GM23338 (cell line): ENCODE data around the gene EDN1. TPM values are rescaled to one million over a fixed set of nuclear protein-coding genes. Genes with fewer than 3 reads are reported as not detected.

Experiments used
- ATAC-seq: fragments of 200-7000 bp; cut with Tn5 transposase; 3 replicates; pipeline ENCODE4 v1.9.1; 2020
- DNase-seq: peaks from one replicate; pipeline ENCODE4 v3.0.0-alpha.2; 2015; ENCODE audit warnings: low spot score
- H2AFZ ChIP-seq: fragments of 200-600 bp; sonication (generic); 2 replicates; pipeline ENCODE4 v1.8.0; 2016; ENCODE audit warnings: antibody characterized with exemption, mild to moderate bottlenecking, moderate library complexity
- H3F3A ChIP-seq: fragments of 200-600 bp; sonication (generic); replicated peaks from 2 replicates; pipeline ENCODE4 v1.8.0; 2017; ENCODE audit warnings: antibody characterized with exemption, mixed run types, low read depth
- H3K27ac ChIP-seq: fragments of 200-600 bp; sonication (generic); 2 replicates; pipeline ENCODE4 v1.6.1; 2016; ENCODE audit warnings: low read depth
- H3K27me3 ChIP-seq: fragments of 200-600 bp; sonication (generic); 2 replicates; pipeline ENCODE4 v1.8.0; 2016; ENCODE audit warnings: mild to moderate bottlenecking, mixed run types, moderate library complexity; ENCODE audit not compliant: insufficient read depth
- H3K36me3 ChIP-seq: fragments of 200-600 bp; sonication (generic); 2 replicates; pipeline ENCODE4 v1.8.0; 2016; ENCODE audit warnings: mild to moderate bottlenecking; ENCODE audit not compliant: insufficient read depth
- H3K4me1 ChIP-seq: fragments of 200-600 bp; sonication (generic); 2 replicates; pipeline ENCODE4 v1.8.0; 2016; ENCODE audit warnings: mild to moderate bottlenecking, moderate library complexity; ENCODE audit not compliant: insufficient read depth
- H3K4me2 ChIP-seq: fragments of 200-600 bp; sonication (generic); 2 replicates; pipeline ENCODE4 v1.7.1; 2017; ENCODE audit warnings: mixed run types
- H3K4me3 ChIP-seq: fragments of 200-600 bp; sonication (generic); 2 replicates; pipeline ENCODE4 v1.6.1; 2016; ENCODE audit warnings: mixed run types
- H3K79me2 ChIP-seq: fragments of 200-600 bp; sonication (generic); replicated peaks from 2 replicates; pipeline ENCODE4 v1.8.0; 2017; ENCODE audit warnings: mild to moderate bottlenecking; ENCODE audit not compliant: insufficient read depth
- H3K9me2 ChIP-seq: fragments of 200-600 bp; sonication (generic); 2 replicates; pipeline ENCODE4 v1.8.0; 2017; ENCODE audit not compliant: insufficient read depth
- H4K20me1 ChIP-seq: fragments of 200-600 bp; sonication (generic); replicated peaks from 2 replicates; pipeline ENCODE4 v1.8.0; 2017; ENCODE audit warnings: mild to moderate bottlenecking; ENCODE audit not compliant: insufficient read depth
- H3K27ac Mint-ChIP-seq: 2 replicates; pipeline ENCODE4 v1.8.0; 2020; ENCODE audit warnings: inconsistent platforms, mild to moderate bottlenecking, moderate library complexity, mixed read lengths
- H3K27me3 Mint-ChIP-seq: 3 replicates; pipeline ENCODE4 v1.8.0; 2022; ENCODE audit warnings: low read depth, mild to moderate bottlenecking, moderate library complexity, mixed read lengths, inconsistent platforms; ENCODE audit not compliant: insufficient read depth, poor library complexity
- H3K36me3 Mint-ChIP-seq: 3 replicates; pipeline ENCODE4 v1.8.0; 2021; ENCODE audit warnings: low read depth, mild to moderate bottlenecking, inconsistent platforms, moderate library complexity, mixed read lengths
- H3K4me1 Mint-ChIP-seq: 3 replicates; pipeline ENCODE4 v1.8.0; 2020; ENCODE audit warnings: mild to moderate bottlenecking, inconsistent platforms, mixed read lengths
- H3K4me3 Mint-ChIP-seq: 3 replicates; pipeline ENCODE4 v1.8.0; 2021; ENCODE audit warnings: moderate library complexity, mild to moderate bottlenecking, inconsistent platforms, mixed read lengths
- H3K9me3 Mint-ChIP-seq: 3 replicates; pipeline ENCODE4 v1.8.0; 2020; ENCODE audit warnings: moderate library complexity, mild to moderate bottlenecking, inconsistent platforms, mixed read lengths
- CREB1 ChIP-seq: fragments of 250-450 bp; sonication (Bioruptor Pico); IDR thresholded peaks from 2 replicates; pipeline ENCODE4 v1.5.0; 2020; ENCODE audit warnings: low read depth, mild to moderate bottlenecking, moderate library complexity
- CTCF ChIP-seq, 2 experiments: fragments of 200-600 bp in 1 of 2; sonication (generic) in 1 of 2; conservative IDR thresholded peaks; 2 replicates each; pipeline versions ENCODE4 v1.5.1 to v1.6.1; 2016 to 2017; ENCODE audit warnings: antibody characterized with exemption in 2 of 2, low read depth in 2 of 2, mild to moderate bottlenecking in 2 of 2, moderate library complexity in 1 of 2
- ETS1 ChIP-seq: IDR thresholded peaks from 2 replicates; pipeline ENCODE4 v1.6.1; 2016; ENCODE audit warnings: antibody characterized with exemption
- EZH2 ChIP-seq: fragments of 200-600 bp; sonication (generic); IDR thresholded peaks from one replicate; pipeline ENCODE4 v1.8.0; 2017; ENCODE audit warnings: antibody characterized with exemption, mild to moderate bottlenecking, low read depth; ENCODE audit not compliant: unreplicated experiment
- EZH2phosphoT487 ChIP-seq: fragments of 200-600 bp; sonication (generic); IDR thresholded peaks from one replicate; pipeline ENCODE4 v1.8.1; 2018; ENCODE audit warnings: antibody characterized with exemption; ENCODE audit not compliant: unreplicated experiment
- JUNB ChIP-seq: IDR thresholded peaks from one replicate; pipeline ENCODE4 v1.6.1; 2016; ENCODE audit warnings: antibody characterized with exemption; ENCODE audit not compliant: unreplicated experiment
- NANOG ChIP-seq: IDR thresholded peaks from 2 replicates; pipeline ENCODE4 v1.6.1; 2016; ENCODE audit warnings: antibody characterized with exemption, borderline replicate concordance
- POLR2AphosphoS5 ChIP-seq: IDR thresholded peaks from 2 replicates; pipeline ENCODE4 v1.6.1; 2016; ENCODE audit warnings: antibody characterized with exemption, low read depth
- REST ChIP-seq: IDR thresholded peaks from one replicate; pipeline ENCODE4 v1.6.1; 2018; ENCODE audit warnings: antibody characterized with exemption; ENCODE audit not compliant: unreplicated experiment
- STAT1 ChIP-seq: IDR thresholded peaks from one replicate; pipeline ENCODE4 v1.6.1; 2016; ENCODE audit warnings: antibody characterized with exemption; ENCODE audit not compliant: unreplicated experiment
- ZNF114 ChIP-seq: fragments of 250-450 bp; sonication (Bioruptor Pico); IDR thresholded peaks from 2 replicates; pipeline ENCODE4 v1.5.0; 2020; ENCODE audit warnings: mild to moderate bottlenecking, moderate library complexity
- ZNF331 ChIP-seq: fragments of 250-450 bp; sonication (Bioruptor Pico); IDR thresholded peaks from 2 replicates; pipeline ENCODE4 v1.5.0; 2020; ENCODE audit warnings: low read depth, mild to moderate bottlenecking, moderate library complexity
- ZNF462 ChIP-seq: fragments of 250-450 bp; sonication (Bioruptor Pico); IDR thresholded peaks from 2 replicates; pipeline ENCODE4 v1.5.0; 2020; ENCODE audit warnings: mild to moderate bottlenecking, moderate library complexity
- polyA plus RNA-seq: library from polyadenylated mRNA; unstranded; fragments of >200 nt; fragmentation: Nextera tagmentation; extraction: Ambion mirVana; gene quantifications from 2 replicates; pipeline ENCODE4 v1.2.1, GENCODE V29; 2016
- total RNA-seq: library from RNA; depleted of rRNA; stranded (reverse); fragments of >200 nt; shearing (Covaris generic); gene quantifications from 2 replicates; pipeline ENCODE4 v1.2.3, GENCODE V29; 2014

Gene EDN1
- total and polyA plus RNA-seq, 2 experiments from 2014 or later = 0.80 to 1.2 TPM

- Histone ChIP-seq H3K4me3 (no peak overlapping the region), H3K36me3 (no peaks in the 10 kb centered on the region), H3K4me2 (no peak overlapping the region), H3K79me2 (no peaks in the 10 kb centered on the region), H3K27me3 (no peaks in the 10 kb centered on the region), H3K4me1 (peaks cover 9% of the 10 kb centered on the region), H4K20me1 (no peaks in the 10 kb centered on the region), H3K9me2 (no peaks in the 10 kb centered on the region), H3K27ac (no peak overlapping the region), H3F3A (0 out of 2 replicates have a peak, but pooled peaks cover 3% of the 10 kb centered on the region), H2AFZ (no peak overlapping the region)
- Mint-ChIP-seq H3K4me3 (no peak overlapping the region), H3K9me3 (no peaks in the 10 kb centered on the region), H3K27ac (no peak overlapping the region), H3K27me3 (no peaks in the 10 kb centered on the region), H3K4me1 (peaks cover 17% of the 10 kb centered on the region), H3K36me3 (no peaks in the 10 kb centered on the region)
- TF ChIP-seq ZNF462 (CRISPR knock-in tag) = no peak
- no peak for TF ChIP-seq NANOG
- no peak for TF ChIP-seq EZH2
- TF ChIP-seq POLR2AphosphoS5 = no peak
- TF ChIP-seq REST = no peak
- no peak for TF ChIP-seq CTCF (conservative IDR thresholded peaks at IDR 0.05; ENCODE audit: low read depth in 2 of 2)
- TF ChIP-seq ETS1 = no peak
- TF ChIP-seq ZNF114 (CRISPR knock-in tag) = no peak
- TF ChIP-seq CREB1 (CRISPR knock-in tag) = no peak
- no peak for TF ChIP-seq STAT1
- TF ChIP-seq JUNB = no peak
- no peak for TF ChIP-seq ZNF331
- TF ChIP-seq EZH2phosphoT487 = no peak
- DNase-seq = no peak
- no peak for ATAC-seq
Measured at GRCh38 chr6:12340488-12340818, 50.3 kb downstream of the EDN1 start.
